GM18520 (cell line): ENCODE results near the gene ALDH1A2.

Source experiments
- ATAC-seq: cut with Tn5 transposase; IDR thresholded peaks from one replicate; pipeline ENCODE4 v1.9.1; 2021; ENCODE audit not compliant: unreplicated experiment

Gene ALDH1A2

DNA sequence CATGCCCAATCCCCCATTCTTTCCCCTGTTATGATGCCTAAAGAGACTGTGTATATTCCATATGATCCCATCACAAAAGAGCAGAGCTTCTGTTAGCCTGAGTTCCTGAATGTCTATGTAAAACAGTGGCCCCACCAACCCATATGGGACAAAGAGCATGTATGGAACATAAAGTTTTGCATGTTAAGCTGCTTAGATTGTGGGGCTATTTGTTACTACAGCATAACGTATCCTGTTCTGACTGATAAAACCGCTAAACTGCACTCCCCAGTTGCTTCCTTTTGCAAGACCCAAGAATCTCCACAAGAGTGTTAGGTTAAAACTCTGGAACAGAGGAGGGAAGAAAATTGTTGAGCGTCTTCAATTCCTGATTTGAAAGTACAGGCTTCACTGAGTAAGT lies 154.8 kb downstream of the ALDH1A2 start:
- ATAC-seq, result no peak

DNA sequence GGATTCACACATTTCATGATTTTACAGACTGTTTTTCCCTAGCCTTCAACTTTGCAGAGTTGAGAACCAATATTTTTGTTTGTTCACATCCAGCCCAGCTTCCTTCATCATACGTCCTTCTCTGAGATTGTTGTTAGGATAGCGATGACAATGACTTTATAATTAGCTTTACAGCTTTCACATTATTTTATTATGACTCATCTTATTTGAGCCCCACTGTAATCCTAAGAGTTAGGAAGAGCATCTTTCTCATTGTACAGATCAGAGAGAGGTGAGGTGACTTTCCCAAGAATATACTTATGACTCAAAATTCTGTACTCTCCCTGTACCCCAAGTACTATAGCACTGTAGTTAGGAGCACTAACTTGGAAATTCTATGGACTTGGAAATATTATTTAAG lies 156.1 kb downstream of the ALDH1A2 start:
- ATAC-seq, result no peak

DNA sequence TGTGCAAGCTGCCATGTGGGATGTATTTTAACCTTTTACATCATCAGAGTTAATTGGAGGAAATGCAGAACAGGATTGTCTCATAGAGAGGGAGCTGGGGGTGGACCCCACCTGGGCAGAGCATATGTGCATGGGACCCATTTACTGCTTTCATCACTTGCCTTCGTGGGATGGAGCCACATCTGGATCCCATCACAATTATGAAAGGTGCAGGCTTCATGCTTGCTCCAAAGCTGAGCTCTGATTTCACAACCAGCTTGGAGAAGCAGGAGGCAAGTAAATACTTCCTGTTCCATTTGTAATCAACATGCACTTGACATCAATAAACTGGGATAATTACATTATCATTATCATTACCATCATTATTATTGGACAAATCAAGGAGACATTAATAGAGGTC lies 161.9 kb downstream of the ALDH1A2 start:
- no peak for ATAC-seq
